GM12878 (cell line): ENCODE results near the gene RIN1. TPM values are rescaled to one million over a fixed set of nuclear protein-coding genes. Genes with fewer than 3 reads are reported as not detected.

Source experiments
- ATAC-seq: fragments of 200-7000 bp; cut with Tn5 transposase; 3 replicates; pipeline ENCODE4 v1.9.1; 2020; ENCODE audit warnings: mild to moderate bottlenecking, moderate library complexity
- BruUV-seq: library from RNA; stranded (reverse); fragments of 400-500 nt; replicated peaks from 2 replicates; lab custom pipeline; 2021; lab: Mats Ljungman, UMichigan
- CTCF ChIA-PET: fragments of 300-600 bp; sonication (Branson Sonifier 250); formaldehyde crosslinking; extraction: SDS; loops from one replicate; lab custom pipeline; 2021; ENCODE audit warnings: inconsistent platforms; lab: Yijun Ruan, JAX
- POLR2A ChIA-PET: fragments of 350-600 bp; formaldehyde crosslinking; extraction: SDS; loops from one replicate; lab custom pipeline; 2021; ENCODE audit warnings: inconsistent platforms; lab: Charles Lee
- RAD21 ChIA-PET: fragments of 300-600 bp; sonication (Branson Sonifier 250); formaldehyde crosslinking; loops from one replicate; lab custom pipeline; 2023; ENCODE audit warnings: antibody characterized with exemption; ENCODE audit not compliant: unreplicated experiment; lab: Charles Lee
- SMC1A ChIA-PET: fragments of 300-600 bp; sonication (Branson Sonifier 250); formaldehyde crosslinking; loops from one replicate; lab custom pipeline; 2023; ENCODE audit not compliant: unreplicated experiment, uncharacterized antibody; lab: Charles Lee
- DNase-seq: peaks from one replicate; pipeline ENCODE4 v3.0.0-alpha.2; 2011; ENCODE audit warnings: low read depth, low spot score
- FAIRE-seq: peaks from 3 replicates; lab custom pipeline; 2011; peaks lifted over from hg19 to GRCh38; lab: Jason Lieb, UNC
- H2AFZ ChIP-seq: 2 replicates; pipeline ENCODE4 v1.6.0; 2011; ENCODE audit warnings: low read depth, low read length, control low read depth; ENCODE audit not compliant: control insufficient read depth
- H3K27ac ChIP-seq: 2 replicates; pipeline ENCODE4 v1.5.1; 2011; ENCODE audit warnings: control low read depth; ENCODE audit not compliant: control insufficient read depth, insufficient read depth
- H3K27me3 ChIP-seq, 2 experiments: replicated peaks in 1 of 2; 2 replicates each; pipeline versions ENCODE4 v1.6.0 to v1.6.1; 2011; ENCODE audit warnings: low read length in 1 of 2; ENCODE audit not compliant: control insufficient read depth in 2 of 2, insufficient read depth in 2 of 2
- H3K36me3 ChIP-seq, 2 experiments: 2 replicates each; pipeline ENCODE4 v1.5.1; 2011; ENCODE audit warnings: low read length in 1 of 2; ENCODE audit not compliant: control insufficient read depth in 2 of 2, insufficient read depth in 2 of 2
- H3K4me1 ChIP-seq: 2 replicates; pipeline ENCODE4 v1.6.1; 2011; ENCODE audit warnings: mild to moderate bottlenecking, low read length, moderate library complexity, mixed read lengths; ENCODE audit not compliant: control insufficient read depth, insufficient read depth
- H3K4me2 ChIP-seq: 2 replicates; pipeline ENCODE4 v1.6.0; 2011; ENCODE audit warnings: control low read depth; ENCODE audit not compliant: control insufficient read depth, insufficient read depth
- H3K4me3 ChIP-seq: fragments of 200-600 bp; sonication (generic); 2 replicates; pipeline ENCODE4 v1.5.1; 2016
- H3K79me2 ChIP-seq: 2 replicates; pipeline ENCODE4 v1.6.0; 2011; ENCODE audit warnings: low read length; ENCODE audit not compliant: control insufficient read depth, insufficient read depth
- H3K9ac ChIP-seq: 2 replicates; pipeline ENCODE4 v1.8.0; 2011; ENCODE audit warnings: low read length, control low read depth, mixed read lengths; ENCODE audit not compliant: control insufficient read depth, insufficient read depth
- H3K9me3 ChIP-seq: replicated peaks from 3 replicates; pipeline ENCODE4 v1.5.1; 2011; ENCODE audit warnings: mild to moderate bottlenecking, low read length; ENCODE audit not compliant: control insufficient read depth, insufficient read depth
- H4K20me1 ChIP-seq: 2 replicates; pipeline ENCODE4 v1.6.0; 2011; ENCODE audit not compliant: control insufficient read depth, insufficient read depth
- CEBPB ChIP-seq, 2 experiments: fragments of 150-350 bp in 1 of 2; IDR thresholded peaks; 2 replicates each; pipeline ENCODE4 v1.6.1; 2012 to 2014; ENCODE audit warnings: low read depth in 2 of 2, low read length in 2 of 2, borderline replicate concordance in 1 of 2, inconsistent platforms in 1 of 2
- ESRRA ChIP-seq: IDR thresholded peaks from 2 replicates; pipeline ENCODE4 v1.6.1; 2012; ENCODE audit warnings: mild to moderate bottlenecking, low read length, improper control_type of control experiment
- FOXM1 ChIP-seq: IDR thresholded peaks from 2 replicates; pipeline ENCODE4 v1.6.1; 2012; ENCODE audit warnings: low read depth, mild to moderate bottlenecking, inconsistent platforms, low read length, moderate library complexity
- JUND ChIP-seq: IDR thresholded peaks from 2 replicates; pipeline ENCODE4 v1.6.1; 2012; ENCODE audit warnings: low read depth, mild to moderate bottlenecking, low read length, improper control_type of control experiment, moderate library complexity
- MEF2B ChIP-seq: fragments of 450-650 bp; IDR thresholded peaks from 2 replicates; pipeline ENCODE4 v1.6.1; 2018; ENCODE audit warnings: mild to moderate bottlenecking, moderate library complexity; ENCODE audit not compliant: partially characterized antibody, poor library complexity, severe bottlenecking
- MYB ChIP-seq: fragments of 150-350 bp; IDR thresholded peaks from 2 replicates; pipeline ENCODE4 v1.6.1; 2014; ENCODE audit warnings: mild to moderate bottlenecking, low read depth, low read length, borderline replicate concordance
- NFYB ChIP-seq: IDR thresholded peaks from 2 replicates; pipeline ENCODE4 v1.6.1; 2011; ENCODE audit warnings: low read depth, mild to moderate bottlenecking, low read length, improper control_type of control experiment, moderate library complexity; ENCODE audit not compliant: insufficient read depth
- POU2F2 ChIP-seq: IDR thresholded peaks from 3 replicates; pipeline ENCODE4 v1.6.1; 2011; ENCODE audit warnings: low read depth, mild to moderate bottlenecking, low read length, borderline replicate concordance
- RB1 ChIP-seq: fragments of 450-650 bp; formaldehyde crosslinking; IDR thresholded peaks from 2 replicates; pipeline ENCODE4 v1.6.1; 2017; ENCODE audit warnings: mild to moderate bottlenecking, borderline replicate concordance
- RCOR1 ChIP-seq: conservative IDR thresholded peaks from 2 replicates; pipeline ENCODE4 v1.6.1; 2012; ENCODE audit warnings: low read depth, low read length, improper control_type of control experiment
- RUNX3 ChIP-seq: IDR thresholded peaks from 2 replicates; pipeline ENCODE4 v1.6.1; 2012; ENCODE audit warnings: low read length, inconsistent platforms
- SUZ12 ChIP-seq: fragments of 200-600 bp; sonication (generic); IDR thresholded peaks from one replicate; pipeline ENCODE4 v1.6.1; 2018; ENCODE audit warnings: antibody characterized with exemption, mild to moderate bottlenecking; ENCODE audit not compliant: unreplicated experiment
- TCF12 ChIP-seq: IDR thresholded peaks from 2 replicates; pipeline ENCODE4 v1.6.1; 2011; ENCODE audit warnings: low read depth, mild to moderate bottlenecking, low read length
- YY1 ChIP-seq: IDR thresholded peaks from 2 replicates; pipeline ENCODE4 v1.6.1; 2011; ENCODE audit warnings: low read depth, mild to moderate bottlenecking, low read length
- ZBED1 ChIP-seq: IDR thresholded peaks from 2 replicates; pipeline ENCODE4 v1.6.1; 2016; ENCODE audit warnings: borderline replicate concordance
- ZNF384 ChIP-seq: IDR thresholded peaks from 2 replicates; pipeline ENCODE4 v1.6.1; 2012; ENCODE audit warnings: low read depth, mild to moderate bottlenecking, low read length, improper control_type of control experiment, borderline replicate concordance
- WGBS: methylation state at CpG from one replicate; pipeline ENCODE4 v1.1.6; 2016; ENCODE audit warnings: low lambda C conversion rate; ENCODE audit not compliant: insufficient replicate concordance, insufficient coverage; ENCODE audit errors: missing lambda C conversion rate; 5-methylcytosine and 5-hydroxymethylcytosine counted together
- in situ Hi-C: fragments of 300-500 bp; cut with MboI; formaldehyde crosslinking; loops from 9 replicates; pipeline ENCODE4 v1.14.3; 2018; ENCODE audit warnings: mixed read lengths
- intact Hi-C: fragments of 100-400 bp; cut with micrococcal nuclease; formaldehyde crosslinking; loops from one replicate; pipeline ENCODE4 v1.14.2; 2022; ENCODE audit not compliant: unreplicated experiment
- polyA plus RNA-seq, 11 experiments: library from polyadenylated mRNA; depleted of rRNA in 4 of 11; unstranded in 6 of 11; stranded (reverse) in 5 of 11; fragments of >200 nt; fragmentation: Nextera tagmentation in 4 of 11; fragmentation: Illumina TruSeq in 1 of 11; extraction: Ambion mirVana in 4 of 11; extraction: Trizol in 1 of 11; gene quantifications; 1 replicate in 1 of 11; 2 replicates in 10 of 11; pipeline versions ENCODE4 v1.2.1 to v1.2.3, GENCODE V29; 2011 to 2016; ENCODE audit warnings: inconsistent platforms in 2 of 11, missing spikeins in 2 of 11, low read depth in 1 of 11
- total RNA-seq, 4 experiments: library from RNA; depleted of rRNA in 3 of 4; stranded (reverse); fragments of >200 nt in 3 of 4; fragmentation: Illumina TruSeq in 1 of 4; extraction: Trizol in 1 of 4; gene quantifications; 2 replicates each; pipeline versions ENCODE4 v1.2.1 to v1.2.3, GENCODE V29; 2013 to 2021
- TF ChIP-seq, protein P1 (sequence below): fragments of 450-650 bp; IDR thresholded peaks from 2 replicates; pipeline ENCODE4 v1.6.1; 2017; ENCODE audit warnings: mild to moderate bottlenecking, moderate library complexity
- TF ChIP-seq, protein P2 (sequence below): IDR thresholded peaks from 2 replicates; pipeline ENCODE4 v1.6.1; 2011; ENCODE audit warnings: low read depth, mild to moderate bottlenecking, low read length, moderate library complexity, borderline replicate concordance; ENCODE audit errors: extremely low read depth

RIN1 gene
- total and polyA plus RNA-seq, 10 of the 15 experiments (the other 5 are each of a cell fraction or from before 2014, with no cell fraction given): 0.04 to 0.69 (median 0.22) TPM; not detected in 1

DNA sequence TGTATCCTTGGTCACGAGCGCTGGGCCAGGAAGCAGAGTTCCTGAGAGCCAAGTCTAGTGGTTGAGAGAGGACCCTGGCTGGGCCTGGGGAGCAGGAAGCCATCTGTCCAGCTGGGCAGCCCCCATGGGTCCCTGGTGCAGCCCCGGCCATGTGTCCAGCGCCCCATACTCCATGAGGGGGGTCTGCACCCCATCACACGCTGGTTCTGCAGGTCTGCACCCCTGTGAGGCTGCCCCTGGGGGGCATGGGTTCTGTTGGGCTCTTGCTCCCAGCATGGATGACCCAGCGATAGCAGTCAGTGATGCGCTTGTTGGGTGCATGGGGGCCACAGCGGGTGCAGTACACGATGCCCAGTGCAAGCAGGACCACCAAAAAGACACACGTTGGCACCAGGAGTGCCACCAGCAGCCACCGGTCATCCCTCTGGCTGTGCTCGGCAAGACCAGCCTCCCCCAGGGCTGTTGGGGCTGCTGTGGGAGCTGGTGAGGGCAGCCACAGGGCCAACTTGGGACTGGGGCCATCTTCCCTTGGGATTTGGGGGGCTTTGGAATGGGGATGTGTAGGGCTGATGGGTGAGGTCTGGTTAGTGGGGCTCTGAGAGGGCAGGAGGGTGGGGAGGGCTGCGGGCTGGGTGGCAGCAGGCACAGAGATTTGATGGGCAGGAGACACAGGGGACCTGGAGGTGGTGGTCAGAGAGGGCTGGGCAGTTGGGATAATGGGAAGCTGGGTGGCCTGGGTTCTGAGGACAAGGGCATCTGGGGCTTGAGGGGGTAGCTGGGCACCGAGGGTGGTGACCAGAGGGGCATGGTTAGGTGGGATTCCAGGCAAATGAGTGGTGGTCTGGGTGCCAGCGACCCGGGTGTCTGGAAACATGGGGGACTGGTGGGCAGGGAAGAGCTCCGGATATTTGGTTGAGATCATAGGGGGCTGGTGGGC, 21.4 kb downstream of the RIN1 start (continued):
- no peak for TF ChIP-seq POU2F2

DNA sequence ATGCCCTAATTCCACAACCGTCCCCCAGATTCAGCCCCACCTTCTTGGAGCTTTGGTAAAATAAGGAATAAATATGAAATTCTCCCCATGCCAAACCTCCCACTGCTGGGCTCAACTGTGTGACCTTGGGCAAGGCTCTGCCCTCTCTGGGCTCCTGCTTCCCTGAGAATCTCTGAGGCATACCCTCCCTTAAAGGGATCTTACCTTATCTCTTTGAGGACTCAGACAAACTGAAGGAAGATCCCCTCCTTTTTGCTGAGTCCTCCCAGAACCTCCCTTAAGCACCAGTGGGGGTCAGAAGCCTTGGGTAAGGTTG, 22.1 kb downstream of the RIN1 start:
- ChIA-PET SMC1A (no interaction called here), RAD21 (interaction anchor here (1.7 kb wide), 1 partner anchor 13 kb away, joined by 4 read pairs; no protein-coding TSS in a partner anchor), CTCF (interaction anchor here (6.1 to 6.3 kb wide), 2 partner anchors 17 to 73 kb away, joined by 96 to 166 read pairs; no protein-coding TSS in a partner anchor), POLR2A (no interaction called here)
- no peak overlapping the region for H3K9ac ChIP-seq
- no peaks in the 10 kb centered on the region for H3K36me3 ChIP-seq
- no peak overlapping the region for H3K4me2 ChIP-seq
- no peak overlapping the region for H2AFZ ChIP-seq
- H3K79me2 ChIP-seq: no peaks in the 10 kb centered on the region
- ATAC-seq (no peak), FAIRE-seq (no peak), DNase-seq (no peak)
- no peaks in the 10 kb centered on the region for H3K9me3 ChIP-seq
- no peaks in the 10 kb centered on the region for H4K20me1 ChIP-seq
- no peaks in the 10 kb centered on the region; a peak in 1 of 4 replicates for H3K27me3 ChIP-seq
- intact Hi-C loops (no loop called here), in situ Hi-C loops (no loop called here)
- 100% methylated on average over 1 of the region's 1 CpG for WGBS
- no TSS peak for BruUV-seq
- H3K27ac ChIP-seq: no peak overlapping the region
- no peak overlapping the region for H3K4me3 ChIP-seq
- H3K4me1 ChIP-seq: peaks cover 18% of the 10 kb centered on the region
- no peak for TF ChIP-seq NFYB
- TF ChIP-seq, protein P1, sequence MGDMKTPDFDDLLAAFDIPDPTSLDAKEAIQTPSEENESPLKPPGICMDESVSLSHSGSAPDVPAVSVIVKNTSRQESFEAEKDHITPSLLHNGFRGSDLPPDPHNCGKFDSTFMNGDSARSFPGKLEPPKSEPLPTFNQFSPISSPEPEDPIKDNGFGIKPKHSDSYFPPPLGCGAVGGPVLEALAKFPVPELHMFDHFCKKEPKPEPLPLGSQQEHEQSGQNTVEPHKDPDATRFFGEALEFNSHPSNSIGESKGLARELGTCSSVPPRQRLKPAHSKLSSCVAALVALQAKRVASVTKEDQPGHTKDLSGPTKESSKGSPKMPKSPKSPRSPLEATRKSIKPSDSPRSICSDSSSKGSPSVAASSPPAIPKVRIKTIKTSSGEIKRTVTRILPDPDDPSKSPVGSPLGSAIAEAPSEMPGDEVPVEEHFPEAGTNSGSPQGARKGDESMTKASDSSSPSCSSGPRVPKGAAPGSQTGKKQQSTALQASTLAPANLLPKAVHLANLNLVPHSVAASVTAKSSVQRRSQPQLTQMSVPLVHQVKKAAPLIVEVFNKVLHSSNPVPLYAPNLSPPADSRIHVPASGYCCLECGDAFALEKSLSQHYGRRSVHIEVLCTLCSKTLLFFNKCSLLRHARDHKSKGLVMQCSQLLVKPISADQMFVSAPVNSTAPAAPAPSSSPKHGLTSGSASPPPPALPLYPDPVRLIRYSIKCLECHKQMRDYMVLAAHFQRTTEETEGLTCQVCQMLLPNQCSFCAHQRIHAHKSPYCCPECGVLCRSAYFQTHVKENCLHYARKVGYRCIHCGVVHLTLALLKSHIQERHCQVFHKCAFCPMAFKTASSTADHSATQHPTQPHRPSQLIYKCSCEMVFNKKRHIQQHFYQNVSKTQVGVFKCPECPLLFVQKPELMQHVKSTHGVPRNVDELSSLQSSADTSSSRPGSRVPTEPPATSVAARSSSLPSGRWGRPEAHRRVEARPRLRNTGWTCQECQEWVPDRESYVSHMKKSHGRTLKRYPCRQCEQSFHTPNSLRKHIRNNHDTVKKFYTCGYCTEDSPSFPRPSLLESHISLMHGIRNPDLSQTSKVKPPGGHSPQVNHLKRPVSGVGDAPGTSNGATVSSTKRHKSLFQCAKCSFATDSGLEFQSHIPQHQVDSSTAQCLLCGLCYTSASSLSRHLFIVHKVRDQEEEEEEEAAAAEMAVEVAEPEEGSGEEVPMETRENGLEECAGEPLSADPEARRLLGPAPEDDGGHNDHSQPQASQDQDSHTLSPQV: no peak
- no peak for TF ChIP-seq YY1
- TF ChIP-seq MYB: no peak
- no peak for TF ChIP-seq ESRRA
- no peak for TF ChIP-seq ZNF384
- TF ChIP-seq JUND: no peak
- no peak for TF ChIP-seq RB1
- no peak for TF ChIP-seq TCF12
- TF ChIP-seq ZBED1: no peak
- no peak for TF ChIP-seq RCOR1
- TF ChIP-seq, protein P2, sequence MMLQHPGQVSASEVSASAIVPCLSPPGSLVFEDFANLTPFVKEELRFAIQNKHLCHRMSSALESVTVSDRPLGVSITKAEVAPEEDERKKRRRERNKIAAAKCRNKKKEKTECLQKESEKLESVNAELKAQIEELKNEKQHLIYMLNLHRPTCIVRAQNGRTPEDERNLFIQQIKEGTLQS: no peak
- TF ChIP-seq CEBPB (IDR thresholded peaks at IDR 0.05; ENCODE audit: borderline replicate concordance in 1 of 2, low read depth in 2 of 2, low read length in 2 of 2): no peak
- TF ChIP-seq FOXM1: no peak
- TF ChIP-seq RUNX3: no peak
- no peak for TF ChIP-seq SUZ12
- TF ChIP-seq MEF2B: no peak
